ENCODE results near the gene ADAMTS1.

- TF ChIP-seq CTCF (IDR thresholded peaks at IDR 0.05) (peak; percentile 72), EZH2 (IDR thresholded peaks at IDR 0.05) (no peak), EZH2phosphoT487 (IDR thresholded peaks at IDR 0.05) (no peak)
Observed at GRCh38 chr21:26849428-26850115, 4.4 kb upstream of the ADAMTS1 start.

Data from neural progenitor cell (in vitro differentiated cells).